Stimulated activated naive CD4-positive, alpha-beta T cell (primary cell): ENCODE data around the gene ROBO4.

ENCODE experiments used
- DNase-seq, 6 experiments: peaks; one replicate each; lab custom pipeline; 2025; lab: John Stamatoyannopoulos, UW

The ROBO4 gene

GRCh38 chr11:124897674-124898262 lies at the start of gene ROBO4:
Gene ROBO4, minus strand, starts transcription at chr11:124897865. Its CDS starts 70 bp downstream, at chr11:124897795.
- no peak for DNase-seq

DNA sequence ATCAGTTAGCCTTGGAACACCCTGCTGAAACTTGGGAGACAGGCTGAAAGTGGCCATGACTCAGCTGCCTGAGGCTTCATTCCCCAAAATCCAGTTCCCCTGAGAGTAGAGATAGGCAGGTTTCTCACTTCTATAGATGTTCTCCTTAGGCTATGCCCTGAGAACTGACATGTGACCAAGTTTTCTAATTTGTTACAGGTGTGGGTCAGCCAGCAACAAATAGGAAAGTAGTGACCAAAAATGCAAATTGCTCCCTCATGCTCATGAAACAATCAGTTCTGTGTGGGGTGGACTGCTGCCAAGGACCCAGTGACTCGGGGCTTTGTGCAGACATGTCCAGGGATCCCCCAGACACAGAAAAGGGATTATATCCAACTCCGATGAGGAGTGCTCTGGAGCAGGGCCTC lies 49.1 kb upstream of the ROBO4 start:
- DNase-seq = no peak

DNA sequence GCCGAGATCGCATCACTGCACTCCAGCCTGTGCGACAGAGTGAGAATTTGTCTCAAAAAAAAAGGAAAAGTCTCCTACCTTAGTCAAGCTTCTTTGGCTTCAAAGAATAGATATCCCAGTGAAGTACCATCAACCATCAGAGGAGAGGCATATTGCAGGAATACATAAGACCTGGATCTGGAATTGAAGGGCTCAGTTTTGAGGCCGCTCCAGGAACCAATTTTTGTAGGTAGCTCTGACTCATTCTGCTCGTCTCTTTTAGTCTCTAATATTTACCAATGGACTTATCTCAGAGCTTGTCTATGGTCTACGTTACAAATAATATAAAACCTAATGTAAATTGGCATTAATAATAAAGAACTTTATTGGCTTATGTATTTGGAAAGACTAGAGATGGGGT lies 48.2 kb upstream of the ROBO4 start:
- DNase-seq = no peak

GRCh38 chr11:124944565-124944964 lies 46.9 kb upstream of the ROBO4 start:
- no peak for DNase-seq

- DNase-seq = peak in 2 of 6 experiments; percentile 3 to 18
Measured at GRCh38 chr11:124943741-124944140, 46.1 kb upstream of the ROBO4 start.

DNA sequence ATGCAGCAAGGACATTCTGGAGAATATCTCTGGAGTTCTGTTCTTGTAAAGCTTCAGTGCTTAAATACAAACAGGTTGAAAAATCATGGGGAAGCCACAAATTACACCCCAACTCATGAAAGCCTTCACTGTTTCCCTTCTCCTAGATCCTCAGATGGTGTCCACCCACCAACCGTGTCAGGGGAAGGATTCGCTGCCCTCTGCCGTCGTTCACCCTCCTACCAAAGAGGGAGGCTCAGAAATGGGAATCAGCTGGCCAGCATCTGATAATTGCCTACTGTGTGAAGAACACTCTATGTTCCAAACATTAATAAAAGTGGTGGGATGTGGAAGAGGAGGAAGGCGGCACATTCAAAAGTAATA lies 45.6 kb upstream of the ROBO4 start:
- DNase-seq = no peak

DNA sequence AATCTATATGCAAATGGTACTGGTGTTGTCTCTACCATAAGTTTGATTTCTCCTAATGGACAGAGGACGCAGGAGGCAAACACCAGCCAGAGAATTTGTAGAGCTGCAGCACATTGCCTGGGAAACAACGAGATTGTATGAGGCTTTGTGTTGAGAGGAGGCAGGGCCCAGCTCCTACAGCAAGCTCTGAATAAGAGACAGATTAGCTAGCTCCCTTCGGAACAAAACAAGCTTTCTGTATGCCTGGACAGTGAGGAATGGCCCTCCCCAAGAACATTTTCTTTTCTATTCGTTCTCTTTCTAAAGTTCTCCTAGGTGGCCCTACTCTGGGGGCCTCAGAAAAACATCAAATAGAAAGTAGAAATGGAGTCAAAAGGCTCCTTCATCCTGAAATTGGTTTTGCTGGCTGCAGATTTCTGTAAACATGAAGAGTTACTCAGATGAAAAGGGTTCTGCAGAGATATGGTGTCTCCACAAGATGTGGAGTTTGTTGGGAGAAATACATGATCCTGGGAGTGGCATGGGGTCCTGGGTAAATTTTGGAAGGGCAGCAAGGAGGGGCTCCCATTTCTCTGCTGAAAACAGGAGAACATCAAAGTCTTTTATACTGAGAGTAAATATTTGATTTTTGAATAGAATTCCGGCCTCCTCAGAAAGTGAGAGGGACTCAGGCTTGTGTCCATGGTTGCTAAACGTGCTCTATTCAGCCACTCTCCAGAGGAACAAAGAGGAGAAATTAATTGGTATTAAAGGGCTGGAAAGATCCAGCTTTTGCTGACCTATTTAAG lies 45.0 kb upstream of the ROBO4 start:
- DNase-seq = no peak

DNA sequence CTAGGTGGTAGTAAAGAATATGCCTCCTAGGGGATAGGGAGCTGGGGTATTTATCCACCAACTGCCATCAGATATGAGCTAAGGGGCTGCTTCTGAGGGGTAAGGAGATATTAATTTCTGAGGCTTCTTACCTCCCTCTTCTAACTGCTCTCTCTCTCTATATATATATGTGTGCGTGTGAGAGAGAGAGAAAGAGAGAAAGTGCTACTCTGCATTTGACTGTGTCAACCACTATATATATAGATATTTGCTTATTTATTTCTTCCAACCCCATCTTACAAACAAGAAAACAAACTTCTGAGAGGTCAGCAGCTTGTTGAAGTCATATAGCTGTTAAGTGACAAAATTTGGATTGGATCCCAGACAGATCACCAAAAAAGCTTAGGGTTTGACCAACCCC lies 44.0 kb upstream of the ROBO4 start:
- no peak for DNase-seq

- DNase-seq = no peak
Measured at GRCh38 chr11:124938970-124939369, 41.3 kb upstream of the ROBO4 start.

GRCh38 chr11:124938206-124938765 lies 40.6 kb upstream of the ROBO4 start:
- DNase-seq = no peak

DNA sequence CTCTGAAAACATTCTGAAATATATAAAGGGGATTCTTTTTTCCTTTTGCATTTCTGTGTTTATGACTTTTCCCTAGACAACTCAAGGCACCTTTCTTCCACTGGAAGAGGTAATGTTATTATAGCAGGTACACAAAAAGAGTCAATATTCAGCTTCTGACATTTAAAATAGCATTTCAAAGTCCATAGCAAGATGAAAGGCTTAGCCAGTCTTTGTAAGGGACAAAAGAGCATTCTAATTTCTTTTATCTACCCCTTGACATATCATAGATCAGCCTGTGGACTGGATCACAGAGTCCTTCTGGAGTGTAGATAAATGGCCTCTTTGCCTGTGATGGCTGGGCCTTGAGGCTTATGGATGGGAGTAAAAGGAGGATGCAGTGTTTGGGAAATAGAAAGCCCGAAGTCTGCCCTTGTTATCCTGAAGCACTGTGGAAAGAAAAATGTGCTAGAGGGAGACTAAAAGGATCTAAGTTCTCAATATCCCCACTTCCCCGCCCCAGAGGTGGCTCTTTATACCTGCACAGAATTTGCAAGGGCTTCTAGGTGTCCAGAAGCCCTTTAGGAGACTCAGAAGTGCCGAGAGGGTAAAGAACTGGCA lies 39.8 kb upstream of the ROBO4 start:
- DNase-seq = no peak

DNA sequence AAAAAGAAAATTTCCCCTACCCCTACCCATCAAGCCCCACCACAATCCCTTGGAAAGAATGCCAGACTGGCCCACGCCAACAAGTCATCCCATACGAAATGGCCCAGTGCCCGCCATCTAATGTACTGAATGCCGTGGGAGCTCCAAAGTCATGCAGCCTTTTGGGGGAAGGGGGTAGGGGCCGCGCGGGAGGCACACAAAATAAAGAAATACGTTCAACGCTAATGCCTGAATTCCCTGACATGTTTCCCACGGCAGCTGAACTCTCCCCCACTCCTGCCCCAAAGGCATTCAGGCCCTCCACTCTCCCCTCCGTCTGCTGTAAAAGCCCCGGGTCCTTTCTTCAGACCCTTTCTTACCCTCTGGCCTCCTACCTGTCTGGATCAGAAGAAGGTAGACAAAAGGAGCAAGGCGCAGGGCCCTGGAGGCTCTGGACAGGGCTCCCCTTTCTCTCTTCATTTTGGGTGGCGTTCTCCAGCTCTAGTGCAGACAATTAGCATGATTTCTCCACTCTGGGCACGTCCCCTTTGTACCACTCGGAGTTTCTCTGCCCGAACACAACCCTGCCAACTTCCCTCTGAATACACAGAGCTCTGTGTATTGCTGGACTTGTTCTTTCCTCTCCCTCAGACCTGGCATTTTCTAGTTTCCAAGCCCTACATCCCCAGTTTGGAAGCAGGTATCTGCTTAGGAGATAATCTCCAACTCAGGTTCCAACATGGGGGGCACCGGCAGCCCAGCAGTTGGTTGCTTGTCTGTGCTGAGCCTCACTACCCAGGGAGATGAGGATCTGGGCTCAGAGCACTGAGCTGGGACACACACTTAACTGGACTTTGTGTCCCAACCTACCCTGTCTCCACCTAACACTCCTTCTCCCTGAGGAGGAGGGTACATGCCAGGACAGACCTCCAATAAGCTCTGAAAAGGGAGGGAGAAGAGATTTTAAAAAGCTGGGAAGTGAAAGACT lies 38.2 kb upstream of the ROBO4 start, which contains the start of gene HEPACAM:
TSS of gene HEPACAM (minus strand) at position 500 of the 967 bp plus-strand sequence. CDS start at position 459, 41 bp downstream.
- no peak for DNase-seq

DNA sequence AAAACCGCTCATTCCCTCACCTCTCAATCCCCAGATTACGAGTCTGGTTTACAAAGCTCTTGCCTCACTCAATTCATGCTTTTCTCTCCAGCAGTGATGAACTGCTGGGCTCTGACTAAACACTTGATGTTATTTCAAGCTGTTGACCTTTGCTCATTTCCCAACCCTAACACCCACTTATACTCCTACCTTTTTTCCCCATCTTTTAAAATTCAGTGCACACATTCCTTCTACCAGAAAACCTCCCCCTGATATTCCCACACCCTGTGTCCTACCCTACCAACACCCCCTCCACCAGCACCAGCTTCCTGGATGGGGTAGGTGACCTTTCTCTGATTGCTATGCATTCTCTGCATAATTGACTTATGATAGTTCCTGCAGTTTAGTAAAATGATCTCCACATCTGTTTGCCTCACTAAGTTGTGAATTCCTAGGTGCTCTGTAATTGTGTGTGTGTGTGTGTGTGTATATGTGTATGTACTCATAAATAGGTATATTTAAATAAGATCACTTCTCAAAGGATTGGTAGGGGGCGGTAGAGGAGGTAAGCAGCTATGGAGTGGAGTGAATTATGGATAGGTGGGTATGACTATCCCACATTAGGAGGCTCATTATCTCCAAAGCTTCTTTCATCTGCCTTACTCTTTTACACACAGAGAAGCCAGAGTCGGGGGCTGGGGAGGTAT lies 37.3 kb upstream of the ROBO4 start:
- DNase-seq = no peak

DNA sequence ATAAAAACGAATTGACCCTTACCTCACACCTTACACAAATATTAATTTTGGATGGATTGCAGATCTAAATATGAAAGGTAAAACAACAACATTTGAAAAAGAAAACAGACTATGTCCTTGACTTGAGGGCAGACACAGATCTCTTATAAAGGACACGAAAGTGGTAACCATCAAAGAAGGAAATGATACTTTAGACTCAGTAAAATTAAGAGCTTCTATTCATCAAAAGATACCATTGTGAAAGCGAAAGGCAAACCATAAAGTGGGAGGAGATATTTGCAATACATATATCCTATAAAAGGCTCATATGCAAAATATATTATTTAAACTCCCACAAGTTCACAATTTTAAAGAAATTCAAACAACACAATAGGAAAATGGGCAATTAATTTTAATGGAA lies 33.1 kb upstream of the ROBO4 start:
- DNase-seq = peak in 2 of 6 experiments; percentile 4 to 6

GRCh38 chr11:124928942-124929665 lies 31.4 kb upstream of the ROBO4 start:
- DNase-seq = no peak

DNA sequence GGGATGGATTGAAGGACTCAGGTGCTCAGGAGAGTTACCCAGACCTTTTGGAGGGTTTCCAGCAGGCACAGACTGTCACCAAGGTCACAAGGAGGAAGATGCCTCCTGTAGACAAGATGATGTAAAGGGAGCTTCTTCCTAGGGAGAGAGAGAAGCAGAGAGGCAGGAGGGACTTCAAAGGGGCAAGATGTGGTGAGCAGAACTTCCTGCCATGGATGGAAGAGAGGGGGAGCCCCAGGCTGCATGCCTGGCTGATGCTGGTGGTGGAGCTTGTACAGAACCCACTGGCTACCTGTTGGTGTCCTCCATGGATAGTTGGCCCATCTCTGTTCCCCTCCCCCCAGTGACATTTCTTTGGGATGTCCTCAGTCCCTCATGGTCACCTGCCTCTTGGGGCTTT lies 25.6 kb upstream of the ROBO4 start:
- peak; percentile 2 to 34 (median 14) for DNase-seq

GRCh38 chr11:124922831-124923230 lies 25.2 kb upstream of the ROBO4 start:
- DNase-seq = peak in 2 of 6 experiments; percentile 16 to 25

- peak; percentile 55 to 82 (median 75) for DNase-seq
Measured at GRCh38 chr11:124920870-124921609, 23.4 kb upstream of the ROBO4 start.

DNA sequence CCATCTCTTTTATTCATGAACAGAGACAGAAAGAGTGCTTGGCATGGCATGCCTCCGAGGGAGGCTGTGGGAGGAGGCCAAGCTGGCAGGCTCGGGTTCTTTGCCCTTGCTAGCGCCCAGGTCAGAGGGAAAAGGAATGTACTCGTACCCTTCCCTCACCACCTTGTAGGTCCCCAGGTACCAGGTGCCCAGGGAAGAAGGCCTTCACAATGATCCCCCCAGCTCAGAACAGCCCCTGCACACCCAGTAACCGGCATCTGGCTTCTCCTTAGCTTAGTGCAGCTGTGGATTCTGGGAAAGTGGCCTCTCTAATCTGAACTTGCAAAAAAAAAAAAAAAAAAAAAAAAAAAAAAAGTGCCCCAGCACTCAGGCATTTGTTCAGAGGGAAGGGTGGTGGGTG lies 22.7 kb upstream of the ROBO4 start:
- DNase-seq = no peak

- DNase-seq = no peak
Measured at GRCh38 chr11:124919898-124920297, 22.2 kb upstream of the ROBO4 start.
